ENCODE results near the gene ATP13A5.

Gene ATP13A5

GRCh38 chr3:193378706-193379105 is at the start of gene ATP13A5:
TSS of gene ATP13A5 (minus strand) at chr3:193378753. CDS start at chr3:193378725, 28 bp downstream.
- no peaks in the 10 kb centered on the region for H3K9me3 ChIP-seq (ENCODE audit: insufficient read depth, low read length, severe bottlenecking)
- no peak within 1 kb of the TSS for H3K9ac ChIP-seq (ENCODE audit: low read depth, low read length)
- no peaks in the 10 kb centered on the region for H3K79me2 ChIP-seq (ENCODE audit: insufficient read depth, low read length)
- H3K4me1 ChIP-seq (ENCODE audit: insufficient read depth, low read length) = no peaks in the 10 kb centered on the region
- H4K20me1 ChIP-seq (ENCODE audit: insufficient read depth, low read length) = no peaks in the 10 kb centered on the region
- H3K4me2 ChIP-seq (ENCODE audit: insufficient read depth, low read length) = no peak within 1 kb of the TSS
- no peak within 1 kb of the TSS for H2AFZ ChIP-seq (ENCODE audit: low read depth, low read length)
- H3K27me3 ChIP-seq (ENCODE audit: insufficient read depth, low read length, poor library complexity) = peaks cover 20% of the 10 kb centered on the region
- H3K36me3 ChIP-seq (ENCODE audit: insufficient read depth, low read length) = no peaks in the 10 kb centered on the region
- no peak for DNase-seq
- no peak for ATAC-seq (ENCODE audit: insufficient read depth, low read depth)
- no peak within 1 kb of the TSS for H3K27ac ChIP-seq (ENCODE audit: low read length)
- no peak within 1 kb of the TSS for H3K4me3 ChIP-seq (ENCODE audit: low read depth in 1 of 2, low read length in 2 of 2)
- no peak for TF ChIP-seq EZH2 (IDR thresholded peaks at IDR 0.05; ENCODE audit: borderline replicate concordance, low read depth, low read length, severe bottlenecking)
- TF ChIP-seq CTCF (IDR thresholded peaks at IDR 0.05; ENCODE audit: borderline replicate concordance, extremely low read depth, low read length, poor library complexity, severe bottlenecking) = no peak

- no peak overlapping the region for H3K4me2 ChIP-seq (ENCODE audit: insufficient read depth, low read length)
- no peaks in the 10 kb centered on the region for H3K36me3 ChIP-seq (ENCODE audit: insufficient read depth, low read length)
- TF ChIP-seq EZH2 (IDR thresholded peaks at IDR 0.05; ENCODE audit: borderline replicate concordance, low read depth, low read length, severe bottlenecking) = no peak
- TF ChIP-seq CTCF (IDR thresholded peaks at IDR 0.05; ENCODE audit: borderline replicate concordance, extremely low read depth, low read length, poor library complexity, severe bottlenecking) = no peak
- H3K27me3 ChIP-seq (ENCODE audit: insufficient read depth, low read length, poor library complexity) = no peaks in the 10 kb centered on the region
- H3K4me3 ChIP-seq (ENCODE audit: low read depth in 1 of 2, low read length in 2 of 2) = no peak overlapping the region
- H2AFZ ChIP-seq (ENCODE audit: low read depth, low read length) = no peak overlapping the region
- no peaks in the 10 kb centered on the region for H3K79me2 ChIP-seq (ENCODE audit: insufficient read depth, low read length)
- no peaks in the 10 kb centered on the region for H4K20me1 ChIP-seq (ENCODE audit: insufficient read depth, low read length)
- H3K9me3 ChIP-seq (ENCODE audit: insufficient read depth, low read length, severe bottlenecking) = no peaks in the 10 kb centered on the region
- no peak overlapping the region for H3K9ac ChIP-seq (ENCODE audit: low read depth, low read length)
- H3K27ac ChIP-seq (ENCODE audit: low read length) = no peak overlapping the region
- no peak for ATAC-seq (ENCODE audit: insufficient read depth, low read depth)
- H3K4me1 ChIP-seq (ENCODE audit: insufficient read depth, low read length) = no peaks in the 10 kb centered on the region
- DNase-seq = no peak
Observed at GRCh38 chr3:193418576-193419373, 40.2 kb upstream of the ATP13A5 start.

GRCh38 chr3:193416629-193417028 is 38.1 kb upstream of the ATP13A5 start:
- no peak overlapping the region for H3K27ac ChIP-seq (ENCODE audit: low read length)
- DNase-seq (no peak), ATAC-seq (ENCODE audit: insufficient read depth, low read depth) (no peak)
- H3K27me3 ChIP-seq (ENCODE audit: insufficient read depth, low read length, poor library complexity) = no peaks in the 10 kb centered on the region
- TF ChIP-seq CTCF (IDR thresholded peaks at IDR 0.05; ENCODE audit: borderline replicate concordance, extremely low read depth, low read length, poor library complexity, severe bottlenecking) (no peak), EZH2 (IDR thresholded peaks at IDR 0.05; ENCODE audit: borderline replicate concordance, low read depth, low read length, severe bottlenecking) (no peak)
- no peak overlapping the region for H3K4me2 ChIP-seq (ENCODE audit: insufficient read depth, low read length)
- no peaks in the 10 kb centered on the region for H3K4me1 ChIP-seq (ENCODE audit: insufficient read depth, low read length)
- no peak overlapping the region for H2AFZ ChIP-seq (ENCODE audit: low read depth, low read length)
- H3K9me3 ChIP-seq (ENCODE audit: insufficient read depth, low read length, severe bottlenecking) = no peaks in the 10 kb centered on the region
- no peaks in the 10 kb centered on the region for H3K36me3 ChIP-seq (ENCODE audit: insufficient read depth, low read length)
- no peaks in the 10 kb centered on the region for H4K20me1 ChIP-seq (ENCODE audit: insufficient read depth, low read length)
- no peak overlapping the region for H3K4me3 ChIP-seq (ENCODE audit: low read depth in 1 of 2, low read length in 2 of 2)
- no peaks in the 10 kb centered on the region for H3K79me2 ChIP-seq (ENCODE audit: insufficient read depth, low read length)
- no peak overlapping the region for H3K9ac ChIP-seq (ENCODE audit: low read depth, low read length)
